H9 (cell line): Measurements from ENCODE around the gene SLC22A31. TPM values are rescaled to one million over a fixed set of nuclear protein-coding genes. Genes with fewer than 3 reads are reported as not detected.

Source experiments
- DNase-seq: peaks from one replicate; pipeline ENCODE4 v3.0.0-alpha.2; 2017
- H2AFZ ChIP-seq: one replicate; pipeline ENCODE4 v1.6.1; 2013; ENCODE audit warnings: mild to moderate bottlenecking, low read length, control low read depth, moderate library complexity
- H2AK5ac ChIP-seq: 2 replicates; pipeline ENCODE4 v1.6.1; 2013; ENCODE audit warnings: low read length, control low read depth, mixed read lengths; ENCODE audit not compliant: insufficient read length
- H2BK120ac ChIP-seq: one replicate; pipeline ENCODE4 v1.6.1; 2013; ENCODE audit warnings: low read depth, mild to moderate bottlenecking, low read length, control low read depth, inconsistent platforms; ENCODE audit not compliant: poor library complexity, severe bottlenecking
- H2BK12ac ChIP-seq: 2 replicates; pipeline ENCODE4 v1.6.1; 2013; ENCODE audit warnings: low read length, control low read depth, mixed read lengths, low read depth; ENCODE audit not compliant: insufficient read length
- H2BK15ac ChIP-seq: 2 replicates; pipeline ENCODE4 v1.6.1; 2013; ENCODE audit warnings: low read depth, low read length, control low read depth
- H2BK20ac ChIP-seq: one replicate; pipeline ENCODE4 v1.6.1; 2013; ENCODE audit warnings: low read depth, mild to moderate bottlenecking, low read length, control low read depth, inconsistent platforms; ENCODE audit not compliant: poor library complexity, severe bottlenecking
- H2BK5ac ChIP-seq: 2 replicates; pipeline ENCODE4 v1.6.1; 2013; ENCODE audit warnings: low read length, control low read depth, mixed read lengths; ENCODE audit not compliant: insufficient read length
- H3K14ac ChIP-seq: 2 replicates; pipeline ENCODE4 v1.6.1; 2013; ENCODE audit warnings: low read length, control low read depth; ENCODE audit not compliant: insufficient read depth
- H3K18ac ChIP-seq: 2 replicates; pipeline ENCODE4 v1.6.1; 2013; ENCODE audit warnings: low read depth, mild to moderate bottlenecking, mixed read lengths, low read length, control low read depth; ENCODE audit not compliant: insufficient read length
- H3K23ac ChIP-seq: 2 replicates; pipeline ENCODE4 v1.6.1; 2013; ENCODE audit warnings: low read length, control low read depth, mixed read lengths, low read depth; ENCODE audit not compliant: insufficient read length
- H3K23me2 ChIP-seq: 2 replicates; pipeline ENCODE4 v1.6.1; 2013; ENCODE audit warnings: low read depth, mild to moderate bottlenecking, mixed read lengths, low read length, control low read depth; ENCODE audit not compliant: insufficient read length, poor library complexity, severe bottlenecking
- H3K27ac ChIP-seq: 2 replicates; pipeline ENCODE4 v1.5.1; 2013; ENCODE audit warnings: low read length, control low read depth, mixed read lengths, low read depth; ENCODE audit not compliant: insufficient read length
- H3K27me3 ChIP-seq: 2 replicates; pipeline ENCODE4 v1.6.1; 2013; ENCODE audit warnings: low read length, control low read depth, inconsistent platforms; ENCODE audit not compliant: insufficient read depth
- H3K4ac ChIP-seq: 2 replicates; pipeline ENCODE4 v1.6.1; 2013; ENCODE audit warnings: low read depth, mild to moderate bottlenecking, control low read depth, inconsistent platforms, low read length, moderate library complexity
- H3K4me1 ChIP-seq: 2 replicates; pipeline ENCODE4 v1.6.1; 2013; ENCODE audit warnings: low read length, control low read depth, inconsistent platforms; ENCODE audit not compliant: insufficient read depth
- H3K4me2 ChIP-seq: 2 replicates; pipeline ENCODE4 v1.6.1; 2013; ENCODE audit warnings: low read length, control low read depth, mixed read lengths; ENCODE audit not compliant: insufficient read length, insufficient read depth
- H3K56ac ChIP-seq: 2 replicates; pipeline ENCODE4 v1.6.1; 2013; ENCODE audit warnings: low read depth, mild to moderate bottlenecking, mixed read lengths, low read length, control low read depth; ENCODE audit not compliant: insufficient read length
- H3K79me1 ChIP-seq: 2 replicates; pipeline ENCODE4 v1.6.1; 2013; ENCODE audit warnings: low read depth, mild to moderate bottlenecking, moderate library complexity, low read length, control low read depth, inconsistent platforms; ENCODE audit not compliant: insufficient read depth, poor library complexity, severe bottlenecking
- H3K79me2 ChIP-seq: 2 replicates; pipeline ENCODE4 v1.6.1; 2013; ENCODE audit warnings: low read length, control low read depth, inconsistent platforms; ENCODE audit not compliant: insufficient read depth
- H3K9ac ChIP-seq: 2 replicates; pipeline ENCODE4 v1.6.1; 2013; ENCODE audit warnings: low read length, control low read depth, mixed read lengths; ENCODE audit not compliant: insufficient read length; ENCODE audit errors: extremely low read depth
- H3K9me3 ChIP-seq: one replicate; pipeline ENCODE4 v1.6.1; 2013; ENCODE audit warnings: low read depth, low read length, inconsistent platforms; ENCODE audit not compliant: control insufficient read depth
- H3T11ph ChIP-seq: one replicate; pipeline ENCODE4 v1.6.1; 2013; ENCODE audit warnings: mild to moderate bottlenecking, low read length, control low read depth, inconsistent platforms
- H4K20me1 ChIP-seq: one replicate; pipeline ENCODE4 v1.6.1; 2013; ENCODE audit not compliant: control insufficient read depth, insufficient read length, insufficient read depth
- H4K5ac ChIP-seq: 2 replicates; pipeline ENCODE4 v1.6.1; 2013; ENCODE audit warnings: low read depth, mild to moderate bottlenecking, mixed read lengths, low read length, control low read depth; ENCODE audit not compliant: insufficient read length
- H4K8ac ChIP-seq: replicated peaks from 2 replicates; pipeline ENCODE4 v1.6.1; 2013; ENCODE audit warnings: low read length, control low read depth, mixed read lengths, low read depth; ENCODE audit not compliant: insufficient read length
- H4K91ac ChIP-seq: 2 replicates; pipeline ENCODE4 v1.6.1; 2013; ENCODE audit warnings: low read depth, mild to moderate bottlenecking, moderate library complexity, mixed read lengths, low read length, control low read depth; ENCODE audit not compliant: insufficient read length
- H3K27ac Mint-ChIP-seq, 3 experiments: 2 replicates in 2 of 3; 3 replicates in 1 of 3; pipeline ENCODE4 v1.8.0; 2020 to 2021; ENCODE audit warnings: mixed read lengths in 3 of 3, mild to moderate bottlenecking in 1 of 3, moderate library complexity in 1 of 3
- H3K27me3 Mint-ChIP-seq: 2 replicates; pipeline ENCODE4 v1.8.0; 2021; ENCODE audit warnings: low read depth, mild to moderate bottlenecking, moderate library complexity, mixed read lengths
- H3K36me3 Mint-ChIP-seq, 3 experiments: 2 replicates in 2 of 3; 3 replicates in 1 of 3; pipeline ENCODE4 v1.8.0; 2020 to 2021; ENCODE audit warnings: low read depth in 3 of 3, mixed read lengths in 3 of 3; ENCODE audit not compliant: insufficient read depth in 1 of 3
- H3K4me1 Mint-ChIP-seq, 2 experiments: 2 replicates each; pipeline ENCODE4 v1.8.0; 2020; ENCODE audit warnings: mixed read lengths in 2 of 2
- H3K4me3 Mint-ChIP-seq, 2 experiments: 2 replicates in 1 of 2; 3 replicates in 1 of 2; pipeline ENCODE4 v1.8.0; 2020 to 2021; ENCODE audit warnings: mild to moderate bottlenecking in 2 of 2, mixed read lengths in 2 of 2, moderate library complexity in 1 of 2
- H3K9me3 Mint-ChIP-seq, 2 experiments: 2 replicates in 1 of 2; 3 replicates in 1 of 2; pipeline ENCODE4 v1.8.0; 2020; ENCODE audit warnings: mild to moderate bottlenecking in 2 of 2, mixed read lengths in 2 of 2, moderate library complexity in 1 of 2
- CTCF ChIP-seq: fragments of 200-600 bp; sonication (generic); conservative IDR thresholded peaks from 3 replicates; pipeline ENCODE4 v1.8.0; 2021; ENCODE audit warnings: antibody characterized with exemption, mild to moderate bottlenecking
- WGBS: extraction: QIAGEN DNeasy Blood & Tissue Kit; methylation state at CpG from one replicate; pipeline ENCODE4 v1.1.7; 2013; ENCODE audit warnings: missing lambda C conversion rate, low lambda C conversion rate, mixed read lengths; ENCODE audit not compliant: insufficient read length; ENCODE audit errors: extremely low coverage; 5-methylcytosine and 5-hydroxymethylcytosine counted together
- total RNA-seq: library from RNA; stranded (reverse); gene quantifications from 2 replicates; pipeline ENCODE4 v1.2.1, GENCODE V29; 2021

Gene SLC22A31
- total RNA-seq, 1 experiment from 2014 or later, result 7.7 TPM

- Mint-ChIP-seq H3K4me1 (peaks cover 3 to 6% of the 10 kb centered on the region in 2 experiments; a peak in 2 of 4 replicates), H3K4me3 (peak overlapping the region in 1 of 2 experiments; percentile 27; a peak in 2 of 5 replicates), H3K36me3 (peaks cover 0 to 5% (median 4%) of the 10 kb centered on the region in 3 experiments; a peak in 5 of 7 replicates), H3K27ac (no peak overlapping the region), H3K9me3 (peaks cover 4 to 5% of the 10 kb centered on the region in 2 experiments; a peak in 4 of 5 replicates), H3K27me3 (peaks cover 2% of the 10 kb centered on the region)
- Histone ChIP-seq H3K23me2 (peaks cover 6% of the 10 kb centered on the region), H4K5ac (no peak overlapping the region), H3K56ac (no peak overlapping the region), H3K27me3 (no peaks in the 10 kb centered on the region), H3K4ac (no peak overlapping the region), H3K27ac (no peak overlapping the region), H3K9me3 (no peaks in the 10 kb centered on the region), H3K4me1 (no peaks in the 10 kb centered on the region), H2BK12ac (no peak overlapping the region), H4K91ac (no peak overlapping the region), H3K18ac (no peak overlapping the region), H2AFZ (no peak overlapping the region), H3K79me2 (no peaks in the 10 kb centered on the region), H4K20me1 (no peaks in the 10 kb centered on the region), H2AK5ac (no peak overlapping the region), H4K8ac (no peak overlapping the region), H2BK15ac (no peak overlapping the region), H2BK5ac (no peak overlapping the region), H3K23ac (no peak overlapping the region), H2BK120ac (no peak overlapping the region), H3K79me1 (no peaks in the 10 kb centered on the region), H3K4me2 (no peak overlapping the region), H2BK20ac (no peak overlapping the region), H3T11ph (no peak overlapping the region), H3K14ac (no peak overlapping the region), H3K9ac (no peak overlapping the region)
- no CpG with 5 or more reads among the region's 12 CpGs for WGBS
- no peak for TF ChIP-seq CTCF
- peak; percentile 58 for DNase-seq
Observed at GRCh38 chr16:89242795-89243200, 42.5 kb upstream of the SLC22A31 start.
